PFSK-1 (cell line): Measurements from ENCODE around the gene RPL27A.

Experiments
- POLR2AphosphoS5 ChIP-seq: IDR thresholded peaks from 2 replicates; pipeline ENCODE4 v1.6.1; 2012; ENCODE audit warnings: low read depth, mild to moderate bottlenecking, control low read depth, low read length, moderate library complexity
- TAF1 ChIP-seq: IDR thresholded peaks from 2 replicates; pipeline ENCODE4 v1.6.1; 2012; ENCODE audit warnings: low read length, control low read depth, borderline replicate concordance; ENCODE audit not compliant: insufficient read depth
- TF ChIP-seq, protein P1 (sequence below), 2 experiments: IDR thresholded peaks; 2 replicates each; pipeline versions ENCODE4 v1.6.1 to v1.8.0; 2011 to 2012; ENCODE audit warnings: low read depth in 2 of 2, low read length in 2 of 2, control low read depth in 1 of 2, inconsistent platforms in 1 of 2, mild to moderate bottlenecking in 1 of 2, moderate library complexity in 1 of 2; ENCODE audit not compliant: insufficient read depth in 1 of 2

DNA sequence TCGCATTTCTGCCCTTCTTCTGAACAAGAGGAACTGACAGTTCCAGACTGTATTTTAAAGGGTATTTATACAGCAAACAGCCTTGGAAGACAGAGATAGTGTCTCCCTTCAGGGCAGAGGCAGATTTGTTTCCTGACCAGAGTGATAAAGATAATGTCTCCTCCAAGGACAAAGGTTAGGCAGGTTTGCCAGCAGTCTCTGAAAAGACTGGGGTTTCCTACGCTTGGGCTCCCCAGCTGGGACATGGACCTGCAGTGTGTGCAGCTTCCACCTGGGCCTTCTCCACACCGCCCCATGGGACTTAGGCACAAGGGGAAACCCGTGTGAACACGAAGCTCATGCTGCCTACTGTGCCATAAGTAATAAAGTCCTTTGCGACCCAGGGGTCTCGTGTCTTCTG, 42.1 kb downstream of the RPL27A start:
- TF ChIP-seq TAF1 (no peak), POLR2AphosphoS5 (no peak)
- TF ChIP-seq, protein P1, sequence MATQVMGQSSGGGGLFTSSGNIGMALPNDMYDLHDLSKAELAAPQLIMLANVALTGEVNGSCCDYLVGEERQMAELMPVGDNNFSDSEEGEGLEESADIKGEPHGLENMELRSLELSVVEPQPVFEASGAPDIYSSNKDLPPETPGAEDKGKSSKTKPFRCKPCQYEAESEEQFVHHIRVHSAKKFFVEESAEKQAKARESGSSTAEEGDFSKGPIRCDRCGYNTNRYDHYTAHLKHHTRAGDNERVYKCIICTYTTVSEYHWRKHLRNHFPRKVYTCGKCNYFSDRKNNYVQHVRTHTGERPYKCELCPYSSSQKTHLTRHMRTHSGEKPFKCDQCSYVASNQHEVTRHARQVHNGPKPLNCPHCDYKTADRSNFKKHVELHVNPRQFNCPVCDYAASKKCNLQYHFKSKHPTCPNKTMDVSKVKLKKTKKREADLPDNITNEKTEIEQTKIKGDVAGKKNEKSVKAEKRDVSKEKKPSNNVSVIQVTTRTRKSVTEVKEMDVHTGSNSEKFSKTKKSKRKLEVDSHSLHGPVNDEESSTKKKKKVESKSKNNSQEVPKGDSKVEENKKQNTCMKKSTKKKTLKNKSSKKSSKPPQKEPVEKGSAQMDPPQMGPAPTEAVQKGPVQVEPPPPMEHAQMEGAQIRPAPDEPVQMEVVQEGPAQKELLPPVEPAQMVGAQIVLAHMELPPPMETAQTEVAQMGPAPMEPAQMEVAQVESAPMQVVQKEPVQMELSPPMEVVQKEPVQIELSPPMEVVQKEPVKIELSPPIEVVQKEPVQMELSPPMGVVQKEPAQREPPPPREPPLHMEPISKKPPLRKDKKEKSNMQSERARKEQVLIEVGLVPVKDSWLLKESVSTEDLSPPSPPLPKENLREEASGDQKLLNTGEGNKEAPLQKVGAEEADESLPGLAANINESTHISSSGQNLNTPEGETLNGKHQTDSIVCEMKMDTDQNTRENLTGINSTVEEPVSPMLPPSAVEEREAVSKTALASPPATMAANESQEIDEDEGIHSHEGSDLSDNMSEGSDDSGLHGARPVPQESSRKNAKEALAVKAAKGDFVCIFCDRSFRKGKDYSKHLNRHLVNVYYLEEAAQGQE (IDR thresholded peaks at IDR 0.05; ENCODE audit: insufficient read depth in 1 of 2, low read depth in 2 of 2, low read length in 2 of 2), result no peak
